Hepatocyte (in vitro differentiated cells): ENCODE data around the gene TFDP2. TPM values are rescaled to one million over a fixed set of nuclear protein-coding genes. Genes with fewer than 3 reads are reported as not detected.

Experiments
- DNase-seq: peaks from one replicate; pipeline ENCODE4 v3.0.0-alpha.2; 2016; ENCODE audit warnings: low spot score
- H2AFZ ChIP-seq: fragments of 200-600 bp; sonication (generic); 2 replicates; pipeline ENCODE4 v1.6.0; 2016; ENCODE audit warnings: antibody characterized with exemption, mild to moderate bottlenecking
- H3K27ac ChIP-seq: fragments of 200-600 bp; sonication (generic); 2 replicates; pipeline ENCODE4 v1.5.1; 2016; ENCODE audit warnings: mild to moderate bottlenecking
- H3K27me3 ChIP-seq: fragments of 200-600 bp; sonication (generic); 2 replicates; pipeline ENCODE4 v1.6.1; 2016
- H3K36me3 ChIP-seq: fragments of 200-600 bp; sonication (generic); replicated peaks from 2 replicates; pipeline ENCODE4 v1.5.1; 2016; ENCODE audit warnings: low read depth; ENCODE audit not compliant: insufficient read depth
- H3K4me1 ChIP-seq: fragments of 200-600 bp; sonication (generic); 2 replicates; pipeline ENCODE4 v1.5.1; 2016; ENCODE audit warnings: mild to moderate bottlenecking, moderate library complexity; ENCODE audit not compliant: insufficient read depth
- H3K4me2 ChIP-seq: fragments of 200-600 bp; sonication (generic); 2 replicates; pipeline ENCODE4 v1.6.0; 2016
- H3K4me3 ChIP-seq: fragments of 200-600 bp; sonication (generic); 2 replicates; pipeline ENCODE4 v1.5.1; 2016; ENCODE audit warnings: mild to moderate bottlenecking
- H3K79me2 ChIP-seq: fragments of 200-600 bp; sonication (generic); 2 replicates; pipeline ENCODE4 v1.6.0; 2017; ENCODE audit warnings: mild to moderate bottlenecking
- H3K9me2 ChIP-seq: fragments of 200-600 bp; sonication (generic); replicated peaks from 2 replicates; pipeline ENCODE4 v1.6.0; 2017; ENCODE audit warnings: mild to moderate bottlenecking; ENCODE audit not compliant: insufficient read depth
- H3K9me3 ChIP-seq: fragments of 200-600 bp; sonication (generic); 2 replicates; pipeline ENCODE4 v1.5.1; 2016; ENCODE audit warnings: low read depth, mild to moderate bottlenecking
- H4K20me1 ChIP-seq: fragments of 200-600 bp; sonication (generic); 2 replicates; pipeline ENCODE4 v1.6.0; 2016; ENCODE audit warnings: mild to moderate bottlenecking; ENCODE audit not compliant: insufficient read depth, poor library complexity, severe bottlenecking
- EZH2 ChIP-seq: fragments of 200-600 bp; sonication (generic); IDR thresholded peaks from 2 replicates; pipeline ENCODE4 v1.6.1; 2016; ENCODE audit warnings: antibody characterized with exemption, mild to moderate bottlenecking, borderline replicate concordance
- EZH2phosphoT487 ChIP-seq: fragments of 200-600 bp; sonication (generic); IDR thresholded peaks from one replicate; pipeline ENCODE4 v1.6.1; 2018; ENCODE audit warnings: antibody characterized with exemption, mild to moderate bottlenecking, low read depth, moderate library complexity; ENCODE audit not compliant: unreplicated experiment, severe bottlenecking
- WGBS: methylation state at CpG from one replicate; pipeline ENCODE4 v1.1.6; 2016; ENCODE audit warnings: low lambda C conversion rate; ENCODE audit errors: missing lambda C conversion rate; 5-methylcytosine and 5-hydroxymethylcytosine counted together
- polyA plus RNA-seq: library from polyadenylated mRNA; unstranded; fragments of >200 nt; fragmentation: Nextera tagmentation; extraction: Ambion mirVana; gene quantifications from 2 replicates; pipeline ENCODE4 v1.2.1, GENCODE V29; 2016
- total RNA-seq: library from RNA; depleted of rRNA; stranded (reverse); fragments of >200 nt; gene quantifications from 2 replicates; pipeline ENCODE4 v1.2.3, GENCODE V29; 2014
- TF ChIP-seq, protein P1 (sequence below): fragments of 200-600 bp; sonication (generic); IDR thresholded peaks from 2 replicates; pipeline ENCODE4 v1.5.1; 2016; ENCODE audit warnings: antibody characterized with exemption, mild to moderate bottlenecking; ENCODE audit not compliant: poor library complexity

Gene TFDP2
- total and polyA plus RNA-seq, 2 experiments from 2014 or later, result 57.6 to 61.6 TPM

DNA sequence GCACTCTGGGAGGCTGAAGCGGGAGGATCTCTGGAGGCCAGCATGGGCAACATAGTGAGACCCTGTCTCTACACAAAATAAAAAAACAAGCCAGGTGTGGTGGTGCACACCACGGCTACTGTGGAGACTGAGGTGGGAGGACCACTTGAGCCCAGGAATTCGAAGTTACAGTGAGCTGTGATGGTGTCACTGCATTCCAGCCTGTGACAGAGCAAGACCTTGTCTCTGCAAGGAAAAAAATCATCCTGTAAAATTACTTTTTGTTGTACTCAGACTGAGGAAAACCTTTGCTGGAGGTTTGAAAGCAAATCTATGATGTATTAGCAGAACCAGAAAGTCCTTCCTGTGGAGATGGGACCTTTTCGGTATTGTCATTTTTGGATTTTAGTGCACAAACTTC is 209.6 kb downstream of the TFDP2 start:
- H3K27me3 ChIP-seq, result no peaks in the 10 kb centered on the region
- 80% methylated on average over 4 of the region's 4 CpGs for WGBS
- no peaks in the 10 kb centered on the region for H3K9me3 ChIP-seq
- peak overlapping the region; percentile 1 for H3K4me2 ChIP-seq
- peaks cover 17% of the 10 kb centered on the region for H3K4me1 ChIP-seq
- H2AFZ ChIP-seq, result no peak overlapping the region
- H4K20me1 ChIP-seq, result no peaks in the 10 kb centered on the region
- H3K4me3 ChIP-seq, result no peak overlapping the region
- TF ChIP-seq EZH2phosphoT487 (no peak), EZH2 (no peak)
- TF ChIP-seq, protein P1, sequence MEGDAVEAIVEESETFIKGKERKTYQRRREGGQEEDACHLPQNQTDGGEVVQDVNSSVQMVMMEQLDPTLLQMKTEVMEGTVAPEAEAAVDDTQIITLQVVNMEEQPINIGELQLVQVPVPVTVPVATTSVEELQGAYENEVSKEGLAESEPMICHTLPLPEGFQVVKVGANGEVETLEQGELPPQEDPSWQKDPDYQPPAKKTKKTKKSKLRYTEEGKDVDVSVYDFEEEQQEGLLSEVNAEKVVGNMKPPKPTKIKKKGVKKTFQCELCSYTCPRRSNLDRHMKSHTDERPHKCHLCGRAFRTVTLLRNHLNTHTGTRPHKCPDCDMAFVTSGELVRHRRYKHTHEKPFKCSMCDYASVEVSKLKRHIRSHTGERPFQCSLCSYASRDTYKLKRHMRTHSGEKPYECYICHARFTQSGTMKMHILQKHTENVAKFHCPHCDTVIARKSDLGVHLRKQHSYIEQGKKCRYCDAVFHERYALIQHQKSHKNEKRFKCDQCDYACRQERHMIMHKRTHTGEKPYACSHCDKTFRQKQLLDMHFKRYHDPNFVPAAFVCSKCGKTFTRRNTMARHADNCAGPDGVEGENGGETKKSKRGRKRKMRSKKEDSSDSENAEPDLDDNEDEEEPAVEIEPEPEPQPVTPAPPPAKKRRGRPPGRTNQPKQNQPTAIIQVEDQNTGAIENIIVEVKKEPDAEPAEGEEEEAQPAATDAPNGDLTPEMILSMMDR, result no peak
- no peaks in the 10 kb centered on the region for H3K79me2 ChIP-seq
- H3K27ac ChIP-seq, result peak overlapping the region; percentile 78
- H3K9me2 ChIP-seq, result no peaks in the 10 kb centered on the region
- DNase-seq, result no peak
- no peaks in the 10 kb centered on the region for H3K36me3 ChIP-seq

DNA sequence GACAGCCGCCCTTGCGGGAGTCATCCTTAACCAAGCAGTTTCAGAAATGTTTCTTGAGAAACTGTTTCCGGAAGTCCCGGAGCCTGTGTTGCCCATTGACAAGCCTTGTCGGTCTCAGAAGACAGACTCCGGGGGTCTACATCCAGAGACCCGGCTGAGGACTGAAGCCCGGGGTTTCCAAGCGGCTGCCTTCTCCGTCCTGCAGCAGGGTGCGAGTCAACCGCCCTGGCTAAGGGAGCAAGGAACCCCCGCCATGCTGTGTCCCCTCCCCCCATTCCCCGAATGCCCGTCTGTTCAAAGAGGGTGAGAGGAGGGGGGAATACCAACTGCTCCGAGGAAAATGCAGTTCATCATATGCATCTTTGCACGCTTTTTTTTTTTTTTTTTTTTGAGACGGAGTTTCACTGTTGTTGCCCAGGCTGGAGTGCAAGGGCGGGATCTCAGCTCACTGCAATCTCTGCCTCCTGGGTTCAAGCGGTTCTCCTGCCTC is 211.3 kb downstream of the TFDP2 start:
- Histone ChIP-seq H3K4me2 (no peak overlapping the region), H3K4me3 (no peak overlapping the region)
- TF ChIP-seq EZH2phosphoT487, result no peak
- no peak for TF ChIP-seq EZH2
- TF ChIP-seq, protein P1, result no peak

DNA sequence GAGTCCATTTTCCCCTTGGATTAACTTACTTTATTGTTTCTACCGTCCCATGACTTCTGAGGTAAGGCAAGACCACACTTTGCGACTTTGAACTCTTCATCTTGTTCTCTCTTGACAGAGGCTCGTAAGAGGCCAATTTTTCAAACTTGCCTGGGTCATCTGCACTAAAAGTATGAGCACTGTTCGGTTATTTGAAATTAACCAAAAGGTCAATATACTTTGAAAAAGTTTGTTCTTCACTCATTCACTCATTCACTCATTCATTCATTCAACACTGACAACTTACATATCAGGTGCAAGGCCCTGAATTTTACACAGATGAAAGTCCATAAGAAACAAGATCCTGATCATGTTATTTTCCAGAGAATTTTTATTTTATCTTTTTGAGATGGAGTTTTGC is 215.0 kb downstream of the TFDP2 start:
- 89% methylated on average over 4 of the region's 4 CpGs for WGBS
- Histone ChIP-seq H3K79me2 (no peaks in the 10 kb centered on the region), H3K27ac (no peak overlapping the region), H3K36me3 (no peaks in the 10 kb centered on the region), H3K9me2 (no peaks in the 10 kb centered on the region), H3K4me2 (no peak overlapping the region), H2AFZ (no peak overlapping the region), H3K9me3 (no peaks in the 10 kb centered on the region), H4K20me1 (no peaks in the 10 kb centered on the region), H3K4me3 (no peak overlapping the region), H3K4me1 (no peaks in the 10 kb centered on the region), H3K27me3 (no peaks in the 10 kb centered on the region)
- no peak for DNase-seq
- no peak for TF ChIP-seq EZH2

More for the DNA sequence above, 211.3 kb downstream of the TFDP2 start:
- Histone ChIP-seq H3K9me2 (no peaks in the 10 kb centered on the region), H3K9me3 (no peaks in the 10 kb centered on the region), H3K36me3 (no peaks in the 10 kb centered on the region), H3K4me1 (peaks cover 17% of the 10 kb centered on the region), H3K27me3 (no peaks in the 10 kb centered on the region), H2AFZ (no peak overlapping the region), H4K20me1 (no peaks in the 10 kb centered on the region), H3K27ac (peak overlapping the region; percentile 7), H3K79me2 (no peaks in the 10 kb centered on the region)
- 90% methylated on average over 20 of the region's 20 CpGs for WGBS
- no peak for DNase-seq

DNA sequence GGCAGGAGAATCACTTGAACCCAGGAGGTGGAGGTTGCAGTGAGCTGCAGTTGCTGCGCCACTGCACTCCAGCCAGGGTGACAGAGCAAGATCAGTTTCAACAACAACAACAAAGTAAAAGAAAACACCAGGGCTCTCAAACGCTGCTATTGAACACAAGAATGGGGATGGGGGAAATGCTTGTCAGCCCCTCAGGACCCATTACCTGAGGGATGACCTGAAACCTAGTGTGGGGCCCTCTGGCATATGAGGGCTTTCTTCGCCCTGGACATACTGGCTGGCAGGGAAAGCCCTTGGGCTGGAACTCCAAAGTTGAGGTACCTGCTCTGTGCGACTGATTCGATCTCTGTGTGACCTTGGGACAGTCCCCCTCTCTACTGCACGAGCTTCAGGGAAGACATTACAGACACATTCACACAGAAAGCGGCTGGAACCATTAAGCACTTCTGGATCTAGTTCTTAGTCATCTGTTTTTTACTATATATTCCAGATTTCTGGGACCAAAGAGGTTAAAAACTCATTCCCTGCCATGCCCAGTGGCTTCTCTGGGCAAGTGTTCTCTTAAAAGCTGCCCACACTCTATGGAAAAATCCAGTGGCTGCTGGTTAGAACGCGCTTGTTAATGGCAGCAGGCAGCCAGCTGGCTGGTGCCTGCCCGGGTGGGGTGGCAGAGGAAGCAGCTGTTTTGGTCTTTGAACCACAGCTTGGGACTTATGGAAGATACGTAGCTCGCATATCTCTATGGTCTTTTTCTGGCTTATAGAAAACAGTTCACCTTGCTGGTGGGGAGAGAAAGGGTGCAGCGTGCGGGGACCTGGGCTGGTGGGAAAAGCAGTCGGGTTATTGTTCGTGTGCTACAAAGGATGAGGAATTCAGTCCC is 215.7 kb downstream of the TFDP2 start:
- no peak for DNase-seq
- Histone ChIP-seq H2AFZ (no peak overlapping the region), H3K79me2 (no peaks in the 10 kb centered on the region), H3K9me3 (no peaks in the 10 kb centered on the region), H3K36me3 (no peaks in the 10 kb centered on the region), H3K27ac (no peak overlapping the region), H3K4me3 (no peak overlapping the region), H3K4me1 (no peaks in the 10 kb centered on the region), H3K9me2 (no peaks in the 10 kb centered on the region), H4K20me1 (no peaks in the 10 kb centered on the region), H3K27me3 (no peaks in the 10 kb centered on the region), H3K4me2 (no peak overlapping the region)
- TF ChIP-seq EZH2 (no peak), EZH2phosphoT487 (no peak)
- TF ChIP-seq, protein P1, result no peak
- WGBS, result 92% methylated on average over 16 of the region's 16 CpGs
